GM12892 (cell line): ENCODE results near the gene EYS.

Source experiments
- POLR2A ChIP-seq: IDR thresholded peaks from 2 replicates; pipeline ENCODE4 v1.6.1; 2011; ENCODE audit warnings: low read depth, low read length, control low read depth
- POLR2AphosphoS5 ChIP-seq: IDR thresholded peaks from 2 replicates; pipeline ENCODE4 v1.6.1; 2011; ENCODE audit warnings: low read depth, low read length, control low read depth

DNA sequence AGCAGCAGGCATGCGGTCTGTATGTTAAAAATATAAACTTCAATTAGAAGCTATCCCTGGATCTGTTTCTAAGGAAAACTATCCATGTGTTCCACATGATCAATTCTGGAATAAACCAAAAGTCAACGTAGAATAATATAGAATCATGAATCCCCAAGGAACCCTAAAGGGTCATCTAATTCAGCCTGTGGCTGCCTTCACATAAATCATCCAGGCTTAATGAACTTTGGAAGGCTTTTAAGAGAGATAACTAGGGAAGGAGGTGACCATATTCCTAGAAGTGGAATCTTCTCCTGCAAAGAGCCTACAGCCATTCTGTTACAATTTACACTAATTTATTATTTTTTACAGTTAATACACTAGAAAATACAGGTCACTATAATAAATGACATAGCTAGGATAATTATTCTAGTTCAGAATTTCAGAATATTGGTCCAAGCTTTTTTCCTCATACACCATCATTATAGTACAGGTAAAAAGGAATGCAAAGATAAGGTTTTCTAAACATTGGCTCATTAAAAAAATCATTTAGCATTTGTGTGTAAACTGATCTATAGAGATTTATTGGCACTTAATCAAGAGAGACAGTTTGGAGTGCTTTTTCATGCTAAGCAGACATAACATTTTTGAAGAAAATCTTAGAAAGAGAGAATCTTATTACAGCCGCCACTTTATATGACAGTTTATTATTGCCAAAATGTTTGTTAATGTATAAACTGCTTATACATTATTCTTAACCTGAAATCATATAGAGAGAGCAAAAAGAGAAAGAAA, 1220.3 kb downstream of the EYS start:
- TF ChIP-seq POLR2AphosphoS5 (no peak), POLR2A (no peak)
